Stimulated activated CD4-positive, alpha-beta T cell treated with anti-CD3 and anti-CD28 coated beads, Interleukin-1b, Interleukin-23, amount 100 ng/mL, for 4 hours (primary cell): Measurements from ENCODE around the gene ADAMTSL2.
A peak's percentile ranks its signal among the peaks of the same experiment; 100 is the strongest.

Experiments
- DNase-seq, 2 donors: peaks; one replicate each; pipeline ENCODE4 v3.0.0-alpha.2; 2020; ENCODE audit warnings: low read depth in 2 of 2

ADAMTSL2 gene

DNA sequence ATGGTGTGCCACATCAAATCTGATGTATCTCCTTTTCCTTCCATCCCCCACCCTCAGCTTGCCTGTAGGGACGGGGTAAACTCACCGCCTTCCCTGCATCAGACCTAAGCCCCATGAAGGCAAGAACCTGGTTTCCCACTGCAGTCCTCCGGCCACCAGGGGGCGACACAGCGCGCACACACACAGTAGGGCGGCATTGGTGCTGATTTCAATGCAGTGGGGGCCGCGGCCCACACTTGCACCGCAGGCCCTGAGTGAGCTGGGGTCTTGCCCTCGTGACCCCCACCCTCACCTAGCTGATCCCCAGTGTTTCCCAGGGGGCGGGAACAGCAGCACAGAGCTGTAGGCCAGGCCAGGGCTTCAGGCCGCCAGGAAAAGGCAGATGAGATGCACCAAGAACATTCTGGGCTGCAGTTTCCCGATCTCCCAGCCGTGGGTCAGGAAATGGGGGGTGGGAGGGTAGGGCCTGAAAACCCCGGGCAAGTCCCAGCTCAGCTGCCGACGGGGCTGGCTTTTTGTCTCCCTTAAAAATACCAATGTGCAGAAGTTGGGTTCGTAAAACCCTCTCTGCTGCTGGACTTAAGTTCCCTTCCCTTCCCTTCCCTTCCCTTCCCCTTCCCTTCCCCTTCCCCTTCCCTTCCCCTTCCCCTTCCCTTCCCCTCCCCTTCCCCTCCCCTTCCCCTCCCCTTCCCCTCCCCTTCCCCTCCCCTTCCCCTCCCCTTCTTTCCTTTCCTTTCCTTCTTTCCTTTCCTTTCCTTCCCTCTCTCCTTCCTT, 55.1 kb downstream of the ADAMTSL2 start:
- peak; percentile 35 to 40 for DNase-seq

DNA sequence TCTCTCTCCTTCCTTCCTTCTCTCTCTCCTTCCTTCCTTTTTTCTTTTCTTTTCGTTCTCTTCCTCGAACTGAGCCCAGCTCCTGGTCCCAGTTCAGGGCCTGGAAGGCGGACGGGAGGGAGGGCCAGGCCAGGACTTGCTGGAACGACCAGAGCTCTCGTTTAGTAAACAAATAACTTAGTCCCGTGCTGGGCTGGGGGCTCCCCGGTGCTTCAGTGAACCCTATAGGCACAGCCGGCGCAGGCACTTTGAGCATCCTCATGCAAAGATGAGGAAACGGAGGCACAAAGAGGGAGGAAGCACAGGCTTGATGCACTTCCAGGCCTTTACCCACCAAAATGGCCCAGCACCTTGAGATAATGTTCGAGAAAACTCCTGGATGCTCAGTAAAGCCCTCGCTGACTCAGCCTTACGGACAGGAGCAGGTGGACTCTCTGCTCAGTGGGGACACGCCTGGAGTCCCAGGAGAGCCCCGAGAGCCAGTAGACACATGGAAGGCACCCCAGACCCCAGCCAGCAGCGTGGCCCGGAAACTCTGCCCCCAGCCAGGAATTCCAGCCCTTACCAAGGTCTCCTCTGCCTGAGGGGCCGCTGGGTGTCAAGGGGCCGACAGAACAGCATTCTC, 55.8 kb downstream of the ADAMTSL2 start:
- DNase-seq = no peak

DNA sequence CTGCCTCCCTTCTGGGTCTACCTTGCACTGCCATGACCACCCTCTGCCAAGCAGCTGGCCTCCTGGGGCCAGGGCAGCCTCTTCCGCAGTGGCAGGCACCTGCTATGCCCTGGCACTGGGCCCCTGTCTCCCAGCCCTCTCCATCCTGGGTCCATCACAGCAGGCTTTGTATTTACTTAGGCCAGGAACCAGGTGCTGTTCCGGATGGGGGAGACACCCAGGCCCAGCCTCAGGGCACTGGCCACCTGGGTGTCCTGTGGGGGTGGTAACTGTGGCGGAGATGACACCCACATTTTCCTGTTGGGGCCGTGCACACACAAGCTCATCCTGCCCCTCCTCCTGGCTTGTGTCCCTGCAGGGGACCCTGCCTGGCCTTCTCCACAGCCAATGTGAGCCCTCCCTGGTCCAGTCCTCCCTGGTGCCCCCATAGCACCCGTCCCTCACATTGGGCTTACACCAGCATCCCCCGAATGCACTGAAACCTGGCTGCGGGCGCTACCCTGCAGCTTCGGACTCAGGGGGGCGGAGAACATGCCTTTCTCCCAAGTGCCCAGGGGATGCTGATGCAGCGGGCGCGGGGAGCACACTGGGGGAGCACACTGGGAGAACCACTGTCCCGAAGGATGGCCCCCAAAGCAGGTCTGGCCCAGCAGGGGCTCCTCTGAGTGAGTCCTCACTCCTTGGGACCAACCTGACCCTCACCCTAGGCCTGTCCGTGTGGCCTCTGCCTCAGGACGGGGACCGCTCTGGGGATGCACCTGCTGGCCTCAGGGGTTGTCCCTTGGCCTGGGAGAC, 56.8 kb downstream of the ADAMTSL2 start:
- DNase-seq = no peak

DNA sequence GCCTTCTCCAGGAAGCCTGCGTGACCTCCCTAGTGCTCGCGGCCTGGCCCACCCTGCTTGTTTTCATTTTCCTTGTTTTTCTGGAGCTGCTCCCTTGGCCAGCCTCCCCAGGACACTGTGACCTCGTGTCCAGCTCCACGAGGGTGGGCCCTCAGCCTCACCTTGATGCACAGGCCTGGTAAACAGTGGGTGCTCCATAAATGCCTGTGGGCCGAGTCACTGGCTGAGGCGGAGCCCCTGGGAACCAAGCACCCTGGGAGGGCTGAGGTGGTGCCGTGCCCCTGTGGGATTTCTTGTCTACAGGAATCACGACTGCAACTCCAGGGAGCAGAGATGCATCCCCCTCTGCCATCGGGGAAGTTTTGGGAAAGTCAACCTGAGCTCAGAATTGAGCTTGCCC, 57.5 kb downstream of the ADAMTSL2 start:
- no peak for DNase-seq

DNA sequence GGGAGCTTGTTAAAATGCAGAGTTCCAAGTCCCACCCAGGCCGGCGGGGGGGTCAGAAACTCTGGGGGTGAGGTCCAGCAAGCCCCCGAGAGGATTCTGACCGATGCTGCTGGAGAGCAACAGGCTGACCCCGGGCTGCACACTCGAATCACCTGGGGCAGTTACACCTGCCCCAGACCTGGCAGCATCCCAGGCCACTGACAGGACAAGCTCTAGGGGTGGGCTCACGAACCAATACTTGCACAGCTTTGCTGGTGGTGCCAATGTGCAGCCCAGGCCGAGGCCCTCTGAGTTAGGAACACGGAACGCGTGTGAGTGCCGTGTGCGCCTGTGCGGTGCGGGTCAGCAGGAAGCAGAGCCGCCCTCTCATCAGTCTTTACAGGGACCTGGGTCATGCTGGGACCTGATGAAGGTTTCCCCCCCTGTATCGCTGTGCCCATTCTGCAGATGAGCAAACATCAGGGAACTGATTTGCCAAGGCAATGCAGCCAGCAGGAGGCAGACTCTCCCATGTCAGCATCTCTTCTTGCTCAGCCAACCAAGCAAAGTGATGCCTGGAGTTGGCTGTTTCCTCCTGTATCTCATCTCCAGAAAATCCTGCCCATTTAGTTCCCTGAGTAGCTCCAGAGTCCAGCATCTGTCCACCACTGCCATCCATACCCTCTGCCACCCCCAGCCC, 58.4 kb downstream of the ADAMTSL2 start:
- DNase-seq = no peak

DNA sequence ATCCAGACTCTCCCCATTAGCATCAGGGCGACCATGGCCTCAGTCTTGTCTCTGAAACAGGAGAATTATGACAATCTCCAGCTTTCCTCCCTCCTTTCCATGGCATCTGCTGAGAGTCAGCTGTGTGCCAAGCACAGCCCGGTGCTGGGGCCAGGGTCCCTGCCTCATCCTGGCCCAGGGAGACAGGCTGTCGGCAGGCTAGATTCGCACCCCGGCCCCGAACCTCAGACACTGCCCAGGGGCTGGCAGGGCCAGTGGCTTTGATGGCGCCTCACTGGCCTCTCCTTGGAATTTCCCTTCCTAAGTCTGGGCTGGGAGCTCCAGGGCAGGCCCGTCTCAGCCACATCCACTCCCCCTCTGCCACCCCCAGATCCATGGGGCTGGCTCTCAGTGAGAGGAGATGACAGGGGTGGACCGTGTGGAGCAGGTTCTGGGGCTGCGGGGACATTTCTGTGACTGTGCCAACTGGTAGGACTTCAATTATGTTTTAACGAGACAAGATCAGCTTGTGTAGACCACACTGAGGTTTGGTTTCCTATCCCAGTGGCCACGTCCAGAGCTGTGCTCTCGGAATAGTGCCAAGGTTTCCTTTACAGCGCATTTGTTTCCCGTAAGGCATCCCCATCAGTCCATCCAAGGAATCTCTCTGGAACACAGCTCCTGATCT, 59.2 kb downstream of the ADAMTSL2 start:
- DNase-seq = no peak

DNA sequence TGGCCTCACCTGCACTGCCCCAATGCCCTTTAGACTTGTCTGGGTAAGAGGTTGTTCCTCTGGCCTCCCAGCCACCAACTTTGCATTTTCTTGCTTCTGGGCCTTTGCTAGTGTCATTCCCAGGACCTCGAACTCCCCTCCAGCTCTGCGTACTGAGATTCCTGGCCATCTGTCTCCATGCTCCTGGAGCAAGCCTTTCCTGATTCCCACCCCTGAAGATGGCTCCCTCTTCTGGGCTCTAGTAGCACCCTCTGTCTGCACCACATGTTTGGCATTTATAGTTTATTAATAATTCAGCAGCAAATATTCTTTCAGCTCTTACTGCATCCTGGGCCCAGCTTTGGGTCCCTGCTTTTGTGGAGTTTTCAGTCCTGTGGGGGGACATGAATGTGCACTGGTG, 59.8 kb downstream of the ADAMTSL2 start:
- no peak for DNase-seq

DNA sequence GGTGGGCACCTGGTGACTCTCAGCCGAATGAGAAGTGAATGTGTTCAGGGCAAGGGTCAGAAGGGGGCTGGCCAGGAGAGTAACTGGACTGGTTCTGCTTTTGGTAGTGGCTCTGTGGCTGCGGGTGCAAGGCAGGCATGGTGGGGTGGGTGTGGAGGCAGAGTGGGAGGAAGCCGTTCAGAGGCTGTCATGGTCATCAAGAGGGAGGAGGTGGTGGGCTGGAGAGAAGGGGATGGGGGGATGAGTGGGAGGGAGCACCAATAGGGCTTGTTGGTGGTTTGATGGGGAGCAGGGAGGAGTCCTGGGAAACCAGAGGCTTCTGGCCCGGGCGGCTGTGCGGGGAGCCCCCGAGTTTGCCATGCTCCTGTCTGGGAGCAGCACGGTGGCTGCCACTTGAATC, 61.4 kb downstream of the ADAMTSL2 start:
- DNase-seq = no peak

DNA sequence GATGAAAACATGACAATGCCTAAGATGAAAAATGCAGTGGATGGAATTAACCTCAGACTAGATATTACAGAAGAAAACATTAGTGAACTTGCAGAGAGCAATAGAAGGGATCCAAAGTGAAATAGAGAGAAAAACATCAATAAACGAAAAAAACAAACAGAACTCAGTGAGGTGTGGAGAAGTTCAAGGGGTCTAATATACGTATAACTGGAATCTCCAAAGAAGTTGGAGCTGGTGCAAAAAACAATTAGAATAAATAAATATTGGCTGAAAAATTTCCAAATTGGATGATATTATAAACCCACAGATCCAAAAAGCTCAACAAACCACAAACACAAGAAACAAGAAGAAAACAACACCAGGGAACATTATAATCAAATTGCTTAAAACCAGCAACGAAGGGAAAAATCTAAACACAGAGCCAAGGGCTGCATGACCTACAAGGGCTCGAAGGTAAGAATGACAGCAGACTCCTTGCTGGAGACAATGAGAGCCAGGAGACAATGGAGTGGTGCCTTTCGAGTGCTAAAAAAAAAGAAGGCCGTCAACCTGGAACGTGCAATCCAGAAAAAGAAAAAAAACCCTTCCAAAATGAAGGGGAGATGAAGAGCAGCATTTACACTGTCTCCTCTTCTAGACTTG, 62.9 kb downstream of the ADAMTSL2 start:
- DNase-seq = no peak

DNA sequence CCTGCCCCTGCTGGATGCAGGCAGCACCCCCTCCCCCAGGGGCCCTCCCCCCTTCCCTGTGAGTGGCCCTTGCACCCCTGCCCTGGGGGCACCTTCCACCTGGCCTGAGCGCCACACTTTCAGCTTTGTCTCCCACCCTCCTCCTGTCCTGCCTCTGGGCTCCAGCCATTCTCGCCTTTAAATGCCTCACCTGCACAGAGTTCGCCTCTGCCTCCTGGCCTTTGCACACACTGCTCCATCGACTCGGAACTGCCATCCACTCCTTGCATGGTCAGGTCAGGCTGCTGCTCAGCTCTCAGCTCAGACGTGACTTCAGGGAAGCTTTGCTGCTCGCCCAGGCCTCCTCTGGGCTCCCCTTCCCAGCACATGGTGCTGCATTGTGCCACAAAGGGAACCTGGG, 64.5 kb downstream of the ADAMTSL2 start:
- DNase-seq = no peak

DNA sequence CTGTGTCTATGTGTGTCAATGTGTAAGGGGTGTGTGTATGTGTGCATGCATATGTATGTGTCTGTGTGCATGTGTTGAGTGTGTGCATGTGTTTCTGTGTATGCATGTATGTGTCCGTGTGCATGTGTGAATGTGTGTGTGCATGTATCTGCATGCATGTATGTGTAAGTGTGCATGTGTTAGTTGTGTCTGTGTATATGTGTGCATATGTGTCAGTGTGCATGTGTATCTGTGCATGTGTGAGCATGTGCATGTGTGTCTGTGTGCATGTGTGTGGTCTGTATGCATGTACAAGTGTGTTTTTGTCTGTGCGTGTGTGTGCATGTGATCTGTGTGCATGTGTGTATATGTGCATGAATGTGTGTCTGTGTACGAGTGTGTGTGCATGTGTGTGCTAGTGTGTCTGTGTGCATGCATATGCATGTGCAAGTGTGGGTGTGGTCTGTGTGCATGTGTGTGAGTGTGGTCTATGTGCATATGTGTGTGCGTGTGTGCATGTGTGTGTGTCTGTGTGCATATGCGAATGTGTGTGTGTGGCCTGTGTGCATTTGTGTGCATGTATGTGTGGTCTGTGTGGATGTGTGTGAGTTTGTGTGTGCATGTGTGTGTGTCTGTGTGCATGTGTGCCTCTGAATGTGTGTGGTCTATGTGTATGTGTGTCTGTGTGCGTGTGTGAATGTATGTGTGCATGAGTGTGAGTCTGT, 65.1 kb downstream of the ADAMTSL2 start:
- no peak for DNase-seq

DNA sequence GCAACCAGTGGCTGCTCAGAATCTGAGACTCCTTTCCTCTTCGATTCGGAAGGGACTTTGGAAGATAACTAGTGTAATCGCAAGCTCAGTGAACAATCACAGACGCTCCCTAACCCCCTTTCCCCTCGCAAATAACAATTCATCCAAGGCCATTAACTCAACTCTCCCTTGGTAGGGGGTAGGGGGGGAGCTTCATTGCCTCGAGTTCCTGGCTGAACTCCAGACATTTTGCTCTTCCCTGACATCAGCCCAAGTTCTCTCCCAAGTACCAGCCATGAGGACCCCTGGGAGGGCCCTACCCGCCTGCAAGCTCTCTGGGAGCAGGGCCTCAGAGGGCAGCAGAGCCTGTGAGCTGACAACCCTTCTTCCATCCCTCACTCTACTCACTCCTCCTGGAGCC, 66.2 kb downstream of the ADAMTSL2 start:
- DNase-seq = no peak

DNA sequence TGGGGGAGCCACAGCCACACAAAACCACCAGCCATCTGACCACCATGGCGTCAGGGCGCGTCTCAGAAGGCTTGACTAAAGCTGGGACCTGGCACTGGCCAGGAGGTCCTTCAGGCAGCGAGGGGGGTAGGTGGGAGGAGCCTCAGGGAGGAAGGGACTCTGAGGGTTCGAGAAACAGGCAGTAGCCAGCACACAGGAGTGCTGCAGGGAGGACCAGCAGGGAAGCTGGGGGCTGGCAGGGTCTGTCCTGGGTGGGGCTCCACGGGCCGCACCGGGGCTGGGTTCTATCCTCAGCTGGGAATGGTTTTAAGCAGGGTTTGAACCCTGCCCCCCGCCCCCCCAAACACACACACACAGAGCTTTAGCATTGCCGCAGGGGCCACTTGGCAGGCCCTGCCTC, 67.2 kb downstream of the ADAMTSL2 start:
- DNase-seq = no peak

DNA sequence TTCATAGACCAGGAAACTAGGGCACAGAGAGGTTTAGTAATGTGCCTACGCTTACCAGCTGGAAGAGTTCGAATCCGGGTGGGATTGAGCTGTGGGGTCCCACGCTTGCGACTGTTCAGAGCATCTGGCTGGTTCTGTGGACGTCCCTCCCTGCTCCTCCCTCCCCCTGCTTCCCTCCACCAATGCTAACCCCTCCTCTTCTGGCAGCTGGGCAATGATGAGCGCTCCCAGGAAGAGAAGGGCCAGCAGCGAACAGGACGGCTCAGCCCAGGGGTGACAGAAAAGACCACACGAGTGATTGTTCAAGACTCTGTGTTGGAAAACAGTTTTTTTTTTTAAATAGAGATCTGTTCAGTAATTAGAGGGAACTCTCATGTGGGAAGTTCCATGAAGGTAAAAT, 67.8 kb downstream of the ADAMTSL2 start:
- no peak for DNase-seq

DNA sequence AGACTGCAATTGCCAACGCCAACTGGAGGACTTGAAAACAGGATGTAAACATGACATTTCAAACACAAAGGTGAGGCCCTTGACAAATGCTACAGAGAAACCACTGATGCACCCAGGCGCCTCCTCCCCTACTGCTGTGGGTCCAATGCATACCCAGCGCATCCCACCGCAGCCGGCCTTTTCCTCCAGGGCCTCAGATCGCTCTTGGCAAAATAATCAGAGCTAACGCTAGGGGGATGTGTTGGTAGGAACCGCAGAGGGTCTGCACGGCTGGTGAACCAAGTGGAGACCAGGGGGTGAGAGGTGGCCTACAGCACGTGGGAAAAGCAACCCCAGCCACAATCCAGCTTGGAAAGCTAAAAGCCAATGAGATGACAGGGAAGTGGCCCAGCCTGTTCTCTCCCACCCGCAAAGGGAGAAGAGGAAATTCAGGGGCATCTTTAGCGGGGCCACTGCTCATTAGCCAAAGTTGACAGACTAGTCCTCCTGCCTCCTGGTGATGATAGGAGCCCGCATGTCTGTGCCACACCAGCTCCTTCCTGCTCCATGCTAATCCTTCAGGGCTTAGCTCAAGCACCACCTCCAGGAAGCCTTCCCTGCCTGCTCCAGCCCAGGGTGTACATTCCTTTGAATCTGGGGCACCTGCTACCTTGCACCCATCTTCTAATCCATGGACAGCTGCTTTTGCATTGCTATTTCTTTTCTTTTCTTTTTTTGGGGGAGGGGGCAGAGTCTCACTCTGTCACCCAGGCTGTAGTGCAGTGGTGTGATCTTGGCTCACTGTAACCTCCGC, 68.8 kb downstream of the ADAMTSL2 start:
- DNase-seq = no peak

DNA sequence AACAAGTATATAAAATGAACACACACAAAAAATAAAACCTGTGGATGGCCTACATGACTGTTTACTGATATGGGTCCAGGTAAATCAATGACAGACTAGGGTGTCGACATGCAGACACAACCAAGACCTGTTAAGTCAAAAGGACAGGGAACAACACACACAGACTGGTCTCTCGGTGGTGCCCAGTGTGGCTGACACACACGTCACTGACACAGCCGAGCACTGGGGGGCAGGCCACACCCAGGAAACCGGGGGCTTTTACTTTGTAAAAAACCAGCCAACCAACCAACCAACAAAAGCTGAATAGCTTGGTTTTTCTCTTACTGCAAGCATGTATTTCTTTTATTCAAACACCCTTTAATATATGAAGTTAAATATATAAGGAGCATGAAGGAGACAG, 69.7 kb downstream of the ADAMTSL2 start:
- peak in 1 of 2 donors; percentile 21 for DNase-seq

DNA sequence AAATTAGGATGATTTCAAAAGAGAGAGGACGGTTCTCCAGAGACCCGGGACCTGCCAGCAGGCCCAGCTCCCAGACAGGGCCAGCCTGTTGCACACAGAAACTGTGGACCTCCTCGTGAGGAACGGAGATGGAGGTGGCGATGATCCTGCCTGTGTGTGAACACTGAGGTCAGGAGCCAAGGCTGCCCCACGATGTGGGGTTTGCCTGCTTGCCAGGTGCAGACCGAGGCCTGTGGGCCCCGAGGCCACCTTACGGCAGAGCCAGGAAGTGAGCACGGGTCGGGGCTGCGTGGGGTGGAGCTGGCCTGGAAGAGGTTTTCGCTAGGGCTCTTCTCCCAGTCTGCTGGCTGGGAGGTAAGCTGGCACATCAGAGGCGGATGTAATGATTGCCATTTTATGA, 70.4 kb downstream of the ADAMTSL2 start:
- DNase-seq = no peak

DNA sequence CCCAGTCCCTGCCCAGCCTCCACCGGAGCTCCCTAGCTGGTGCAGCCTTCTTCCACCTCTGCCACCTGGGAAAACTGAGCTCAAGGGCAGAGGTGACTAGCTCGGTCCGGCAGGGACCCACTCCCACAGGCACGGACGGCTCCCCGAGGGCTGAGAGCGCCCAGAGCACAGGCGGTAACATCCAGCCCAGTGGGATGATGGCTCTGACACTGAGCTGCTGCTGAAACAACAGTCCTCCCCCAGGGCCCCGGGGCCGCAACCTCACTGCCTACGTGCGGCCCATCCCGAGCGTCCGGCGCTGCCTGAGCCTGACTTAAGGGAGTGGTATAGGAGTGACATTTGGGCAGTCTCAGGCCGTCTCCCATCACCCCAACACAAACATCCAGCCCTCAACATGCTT, 70.9 kb downstream of the ADAMTSL2 start:
- no peak for DNase-seq

DNA sequence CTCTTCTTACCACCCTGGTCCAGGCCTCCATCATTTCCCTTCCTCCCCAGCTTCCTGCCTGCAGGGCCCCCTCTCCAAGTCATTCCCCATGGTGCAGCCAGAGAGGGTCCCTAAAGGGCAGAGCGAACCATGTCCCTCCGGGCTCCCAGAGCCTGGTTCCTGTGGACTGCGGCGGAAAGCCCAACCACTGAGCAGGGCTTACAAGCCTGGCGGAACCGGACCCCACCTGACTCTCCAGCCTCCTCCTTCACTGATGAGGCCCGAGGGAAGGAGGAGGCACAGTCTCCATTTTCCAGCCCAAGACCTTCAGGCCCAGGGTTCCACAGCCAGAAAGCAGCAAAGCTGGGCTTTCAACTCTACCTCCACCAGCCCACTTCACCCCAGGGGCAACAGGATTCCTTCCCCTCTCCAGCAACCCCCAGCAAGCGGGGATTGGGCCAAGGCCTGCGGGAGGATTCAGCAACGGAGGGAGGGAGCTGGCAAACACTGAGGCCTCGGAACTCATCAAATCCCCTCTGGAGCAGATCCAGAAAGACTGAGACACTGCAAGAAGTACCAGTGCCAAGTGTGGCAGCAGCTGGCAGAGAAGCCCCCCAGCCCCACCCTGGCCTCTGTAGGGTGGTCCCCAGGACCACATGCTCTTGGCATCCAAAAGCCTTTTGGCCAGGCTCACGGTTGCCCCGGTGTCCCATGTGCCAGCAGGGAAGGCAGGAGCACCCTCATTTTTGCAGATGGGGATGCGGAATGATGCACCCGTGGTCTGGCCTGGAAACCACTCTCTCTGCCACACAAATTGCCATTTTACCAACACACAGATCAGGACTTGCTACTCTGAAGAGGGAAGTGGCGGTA, 71.6 kb downstream of the ADAMTSL2 start:
- DNase-seq = no peak
